RWPE2 (cell line): Measurements from ENCODE around the gene LKAAEAR1.
A peak's percentile ranks its signal among the peaks of the same experiment; 100 is the strongest.

Experiments used
- ATAC-seq: fragments of 200-7000 bp; cut with Tn5 transposase; 3 replicates; pipeline ENCODE4 v1.9.1; 2021; ENCODE audit warnings: low read depth
- DNase-seq: peaks from one replicate; pipeline ENCODE4 v3.0.0-alpha.2; 2020; ENCODE audit warnings: low spot score
- H3K27ac ChIP-seq: fragments of 450-650 bp; 2 replicates; pipeline ENCODE4 v1.5.1; 2017; ENCODE audit warnings: mild to moderate bottlenecking; ENCODE audit not compliant: poor library complexity, severe bottlenecking
- H3K27me3 ChIP-seq: fragments of 250-450 bp; sonication (Bioruptor Pico); 2 replicates; pipeline ENCODE4 v1.5.1; 2021; ENCODE audit warnings: mild to moderate bottlenecking, moderate library complexity; ENCODE audit not compliant: insufficient read depth, poor library complexity, severe bottlenecking
- H3K36me3 ChIP-seq: fragments of 250-450 bp; sonication (Bioruptor Pico); 2 replicates; pipeline ENCODE4 v1.5.1; 2020; ENCODE audit warnings: low read depth, mild to moderate bottlenecking, moderate library complexity
- H3K4me1 ChIP-seq: fragments of 250-450 bp; sonication (Bioruptor Pico); 2 replicates; pipeline ENCODE4 v1.5.1; 2021; ENCODE audit warnings: mild to moderate bottlenecking, moderate library complexity; ENCODE audit not compliant: insufficient read depth, poor library complexity, severe bottlenecking
- H3K4me3 ChIP-seq: fragments of 250-450 bp; sonication (Bioruptor Pico); 2 replicates; pipeline ENCODE4 v1.5.1; 2021; ENCODE audit warnings: mild to moderate bottlenecking, moderate library complexity; ENCODE audit not compliant: severe bottlenecking
- H3K9me3 ChIP-seq: fragments of 250-450 bp; sonication (Bioruptor Pico); 2 replicates; pipeline ENCODE4 v1.5.1; 2021; ENCODE audit warnings: mild to moderate bottlenecking, moderate library complexity; ENCODE audit not compliant: severe bottlenecking
- TF ChIP-seq, protein P1 (sequence below): fragments of 450-650 bp; IDR thresholded peaks from one replicate; pipeline ENCODE4 v1.5.1; 2017; ENCODE audit warnings: mild to moderate bottlenecking, moderate library complexity; ENCODE audit not compliant: poor library complexity, severe bottlenecking

The LKAAEAR1 gene

GRCh38 chr20:64065062-64065973 is 18.9 kb downstream of the LKAAEAR1 start:
- H3K4me3 ChIP-seq, result no peak overlapping the region
- no peaks in the 10 kb centered on the region for H3K36me3 ChIP-seq
- H3K9me3 ChIP-seq, result no peaks in the 10 kb centered on the region
- ATAC-seq, result no peak
- H3K27ac ChIP-seq, result peak overlapping the region; percentile 62
- TF ChIP-seq, protein P1, sequence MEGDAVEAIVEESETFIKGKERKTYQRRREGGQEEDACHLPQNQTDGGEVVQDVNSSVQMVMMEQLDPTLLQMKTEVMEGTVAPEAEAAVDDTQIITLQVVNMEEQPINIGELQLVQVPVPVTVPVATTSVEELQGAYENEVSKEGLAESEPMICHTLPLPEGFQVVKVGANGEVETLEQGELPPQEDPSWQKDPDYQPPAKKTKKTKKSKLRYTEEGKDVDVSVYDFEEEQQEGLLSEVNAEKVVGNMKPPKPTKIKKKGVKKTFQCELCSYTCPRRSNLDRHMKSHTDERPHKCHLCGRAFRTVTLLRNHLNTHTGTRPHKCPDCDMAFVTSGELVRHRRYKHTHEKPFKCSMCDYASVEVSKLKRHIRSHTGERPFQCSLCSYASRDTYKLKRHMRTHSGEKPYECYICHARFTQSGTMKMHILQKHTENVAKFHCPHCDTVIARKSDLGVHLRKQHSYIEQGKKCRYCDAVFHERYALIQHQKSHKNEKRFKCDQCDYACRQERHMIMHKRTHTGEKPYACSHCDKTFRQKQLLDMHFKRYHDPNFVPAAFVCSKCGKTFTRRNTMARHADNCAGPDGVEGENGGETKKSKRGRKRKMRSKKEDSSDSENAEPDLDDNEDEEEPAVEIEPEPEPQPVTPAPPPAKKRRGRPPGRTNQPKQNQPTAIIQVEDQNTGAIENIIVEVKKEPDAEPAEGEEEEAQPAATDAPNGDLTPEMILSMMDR, result no peak
- no peak for DNase-seq
- H3K4me1 ChIP-seq, result peaks cover 30% of the 10 kb centered on the region
- H3K27me3 ChIP-seq, result no peaks in the 10 kb centered on the region

DNA sequence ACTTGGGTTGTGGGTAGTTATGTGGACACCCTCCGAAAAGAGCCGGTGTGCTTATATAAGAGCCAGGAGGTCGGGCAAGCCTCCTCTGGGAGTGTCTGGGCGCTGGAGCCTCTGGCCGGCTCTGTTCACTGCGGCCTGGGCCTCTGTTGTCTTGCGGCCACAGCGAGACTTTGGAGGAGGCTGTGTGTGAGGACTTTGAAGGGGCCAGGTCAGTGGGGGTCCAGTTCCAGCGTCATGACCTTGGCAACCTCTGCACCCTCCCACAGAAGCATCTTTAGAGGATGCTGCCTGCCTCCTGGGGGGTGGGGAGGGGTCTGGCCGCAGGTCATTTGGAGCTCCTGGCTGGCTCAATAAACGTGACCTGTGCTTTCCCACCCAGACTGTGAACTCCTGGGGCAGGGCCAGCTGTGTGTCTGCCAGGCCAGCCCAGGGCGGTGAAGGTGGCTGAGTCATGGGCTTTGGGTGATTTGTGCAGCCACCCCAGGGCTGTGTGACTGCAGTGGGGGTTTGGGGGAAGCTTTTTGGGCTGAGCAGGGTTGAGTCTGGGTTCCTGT is 20.0 kb downstream of the LKAAEAR1 start:
- TF ChIP-seq, protein P1, result no peak
- Histone ChIP-seq H3K9me3 (no peaks in the 10 kb centered on the region), H3K27ac (peak overlapping the region; percentile 62), H3K27me3 (no peaks in the 10 kb centered on the region), H3K4me1 (peaks cover 30% of the 10 kb centered on the region), H3K4me3 (peak overlapping the region; percentile 92), H3K36me3 (no peaks in the 10 kb centered on the region)
- DNase-seq, result no peak
- peak; percentile 37 for ATAC-seq

GRCh38 chr20:64063389-64064144 is 20.6 kb downstream of the LKAAEAR1 start:
- H3K9me3 ChIP-seq, result no peaks in the 10 kb centered on the region
- TF ChIP-seq, protein P1, result no peak
- peaks cover 30% of the 10 kb centered on the region for H3K4me1 ChIP-seq
- ATAC-seq (no peak), DNase-seq (peak; percentile 89)
- no peaks in the 10 kb centered on the region for H3K27me3 ChIP-seq
- H3K4me3 ChIP-seq, result peak overlapping the region; percentile 92
- peak overlapping the region; percentile 62 for H3K27ac ChIP-seq
- H3K36me3 ChIP-seq, result no peaks in the 10 kb centered on the region

DNA sequence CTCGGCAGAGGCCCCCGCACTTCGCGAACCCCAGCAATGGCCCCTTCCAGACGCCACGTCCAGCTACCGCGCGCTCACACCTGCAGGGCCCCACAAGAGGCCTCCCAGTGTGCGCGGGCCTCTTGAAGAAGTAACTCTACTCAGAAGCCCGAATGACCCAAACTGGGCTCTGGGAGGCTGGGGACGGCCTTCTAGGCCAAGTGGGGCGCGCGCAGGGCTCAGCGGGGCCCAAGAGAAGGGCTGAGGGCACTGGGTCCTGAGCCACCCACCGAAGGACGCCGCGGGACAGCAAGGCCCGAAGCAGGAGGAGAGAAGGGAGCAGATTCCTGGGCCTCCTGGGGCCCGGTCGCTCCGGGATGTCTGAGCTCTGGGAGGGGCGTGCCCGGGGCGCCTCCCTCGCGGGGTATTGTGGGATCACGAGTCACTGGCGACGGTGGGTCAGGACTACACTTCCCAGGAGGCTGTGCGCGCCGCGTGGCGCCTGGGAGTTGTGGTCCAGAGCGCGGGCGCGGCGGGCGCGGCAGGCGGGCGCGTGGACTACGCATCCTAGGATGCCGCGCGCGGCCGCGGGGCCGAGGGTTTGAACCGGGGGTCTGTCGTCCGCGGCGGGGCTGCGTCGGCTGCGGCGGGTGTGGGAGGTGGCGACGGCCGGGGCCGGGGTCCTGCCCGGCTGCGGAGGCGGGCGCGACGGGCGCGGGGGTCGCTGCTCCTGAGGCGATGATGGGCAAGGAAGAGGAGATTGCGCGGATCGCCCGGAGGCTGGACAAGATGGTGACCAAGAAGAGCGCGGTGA is 21.4 kb downstream of the LKAAEAR1 start, which contains the start of gene TCEA2:
Gene TCEA2 (plus strand): TSS at position 603 of the 793 bp plus-strand sequence. CDS start 115 bp downstream, at position 718.
- no peaks in the 10 kb centered on the region for H3K9me3 ChIP-seq
- peaks cover 30% of the 10 kb centered on the region for H3K4me1 ChIP-seq
- DNase-seq, result peak; percentile 100
- H3K27me3 ChIP-seq, result no peaks in the 10 kb centered on the region
- H3K4me3 ChIP-seq, result peak within 1 kb of the TSS; percentile 92
- H3K36me3 ChIP-seq, result no peaks in the 10 kb centered on the region
- ATAC-seq, result peak; percentile 78
- TF ChIP-seq, protein P1, result no peak
- H3K27ac ChIP-seq, result peak within 1 kb of the TSS; percentile 62
